ENCODE results near the gene FAP. TPM values are rescaled to one million over a fixed set of nuclear protein-coding genes. Genes with fewer than 3 reads are reported as not detected.
A peak's percentile ranks its signal among the peaks of the same experiment; 100 is the strongest.

The FAP gene
- total RNA-seq, 1 experiment from 2014 or later = 22.8 TPM

DNA sequence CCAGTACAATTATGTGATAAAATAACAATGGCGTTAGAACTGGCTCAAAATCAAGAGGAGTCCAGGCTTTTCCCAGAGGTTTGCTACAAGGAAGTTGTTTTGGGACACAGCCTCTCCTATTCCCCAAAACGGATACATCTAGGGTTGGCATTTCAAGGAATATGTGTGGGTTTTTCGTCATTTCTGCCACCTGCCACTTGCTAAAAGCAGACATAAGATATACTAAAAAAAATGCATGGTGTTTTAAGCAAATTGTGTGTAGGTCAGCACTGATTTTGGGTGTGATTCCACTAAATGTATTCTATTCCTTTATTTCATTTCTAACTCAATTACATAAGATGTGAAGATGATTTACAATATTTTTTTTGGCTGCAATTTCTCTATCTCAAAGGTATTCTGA, 54.8 kb downstream of the FAP start:
- no peak for DNase-seq (ENCODE audit: low read depth)

GRCh38 chr2:162185541-162186232, 57.6 kb downstream of the FAP start:
- DNase-seq (ENCODE audit: low read depth) = no peak

GRCh38 chr2:162184821-162185450, 58.3 kb downstream of the FAP start:
- DNase-seq (ENCODE audit: low read depth) = no peak

DNA sequence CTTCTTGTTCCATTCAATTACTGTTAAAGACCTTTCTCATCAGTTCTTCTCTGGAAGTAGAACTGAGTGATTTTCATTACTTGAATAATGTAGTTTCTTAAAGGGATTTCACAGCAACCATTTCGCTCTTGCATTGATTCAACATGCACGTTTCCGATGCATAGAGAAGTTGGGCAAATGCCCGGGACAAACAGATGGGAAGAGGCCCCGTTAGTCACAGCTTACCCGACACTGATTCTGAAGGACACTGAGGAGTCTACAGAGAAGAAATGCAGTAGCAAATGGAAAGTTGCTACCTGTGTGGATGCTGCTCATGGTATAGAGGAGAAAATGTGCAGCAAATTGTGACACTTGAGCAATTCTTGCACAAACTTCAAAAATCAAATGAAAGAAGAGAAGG, 58.9 kb downstream of the FAP start:
- no peak for DNase-seq (ENCODE audit: low read depth)

DNA sequence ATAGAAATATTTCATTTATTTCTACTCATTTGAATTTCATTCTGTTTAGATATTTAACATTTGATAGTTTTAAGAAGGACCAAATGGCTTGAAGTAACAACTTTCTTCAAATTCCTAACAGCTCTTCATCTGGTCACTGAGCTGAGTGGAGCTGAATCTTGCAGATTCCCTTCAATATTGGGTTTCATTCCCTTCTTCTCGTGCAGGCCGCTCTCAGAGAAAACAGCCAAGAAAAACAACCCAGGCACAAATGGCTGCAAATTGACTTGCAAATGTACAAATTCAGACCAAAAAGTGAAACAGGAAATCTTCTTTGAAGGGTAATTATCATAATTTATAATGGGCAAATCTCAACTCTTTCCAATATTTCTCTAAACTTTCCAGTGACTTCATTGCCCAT, 60.9 kb downstream of the FAP start:
- DNase-seq (ENCODE audit: low read depth) = no peak

- no peak for DNase-seq (ENCODE audit: low read depth)
Measured at GRCh38 chr2:162177301-162177700, 65.9 kb downstream of the FAP start.

DNA sequence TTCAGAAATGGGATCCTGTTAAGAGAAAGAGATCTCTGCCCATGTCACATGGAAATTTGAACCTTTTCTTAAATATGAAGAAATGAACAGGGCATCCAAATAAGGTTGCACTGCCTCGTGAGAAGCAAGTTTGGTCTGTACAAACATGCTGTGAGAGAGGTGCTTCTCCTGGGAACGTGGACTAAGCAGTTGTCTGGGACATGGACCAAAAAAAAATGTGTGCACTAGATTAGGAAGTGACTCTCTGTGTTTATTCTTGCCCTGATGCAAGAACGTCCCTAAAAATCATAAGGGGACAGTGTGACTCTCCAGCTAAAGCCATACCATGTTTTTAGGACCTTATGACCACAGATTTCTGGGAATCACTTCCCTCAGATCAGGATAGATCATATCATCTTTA, 67.5 kb downstream of the FAP start:
- DNase-seq (ENCODE audit: low read depth) = no peak

GRCh38 chr2:162174746-162175145, 68.5 kb downstream of the FAP start:
- no peak for DNase-seq (ENCODE audit: low read depth)

GRCh38 chr2:162172802-162173370, 70.4 kb downstream of the FAP start:
- DNase-seq (ENCODE audit: low read depth) = no peak

DNA sequence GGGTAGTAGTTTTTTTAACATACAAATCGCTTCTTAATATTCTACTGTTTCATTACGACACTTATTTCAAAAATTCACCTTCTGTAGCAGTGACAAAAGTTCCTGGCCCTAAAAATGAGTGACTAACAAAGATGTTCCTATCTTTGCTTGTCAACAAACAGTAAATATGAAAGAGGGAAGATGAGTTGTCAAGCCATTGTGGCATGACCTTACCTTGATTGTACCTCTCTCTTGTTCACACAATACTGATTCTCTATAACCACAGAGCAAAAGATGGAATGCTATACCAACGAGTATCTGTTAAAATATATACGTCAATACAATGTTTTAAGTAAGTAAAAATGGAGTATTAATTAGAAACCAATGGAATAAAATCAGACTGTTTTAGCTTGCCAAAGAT, 76.5 kb downstream of the FAP start:
- DNase-seq (ENCODE audit: low read depth) = no peak

GRCh38 chr2:162166174-162166573, 77.1 kb downstream of the FAP start:
- DNase-seq (ENCODE audit: low read depth) = no peak

DNA sequence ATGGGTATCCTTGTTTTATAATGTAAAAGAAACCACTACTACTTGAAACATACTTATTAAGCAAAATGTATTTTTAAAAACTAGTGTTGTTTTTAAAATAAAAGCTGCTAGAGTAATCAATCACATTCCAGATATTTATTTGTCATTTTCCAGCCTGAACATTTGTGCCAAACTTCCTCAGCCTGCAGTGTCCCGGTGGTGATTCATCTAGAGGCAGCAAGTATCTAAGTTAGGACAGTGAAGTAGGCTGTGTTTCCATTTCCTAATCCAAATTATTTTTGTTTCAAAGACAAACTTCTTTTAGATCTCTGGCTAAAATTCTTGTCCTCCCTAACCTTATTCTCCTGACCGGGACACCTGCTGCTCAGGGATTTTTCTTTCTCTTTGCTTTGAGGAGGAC, 78.4 kb downstream of the FAP start:
- peak; percentile 22 for DNase-seq (ENCODE audit: low read depth)

- DNase-seq (ENCODE audit: low read depth) = no peak
Measured at GRCh38 chr2:162159446-162159845, 83.8 kb downstream of the FAP start.

- no peak for DNase-seq (ENCODE audit: low read depth)
Measured at GRCh38 chr2:162156149-162156548, 87.1 kb downstream of the FAP start.

- no peak for DNase-seq (ENCODE audit: low read depth)
Measured at GRCh38 chr2:162155093-162155492, 88.2 kb downstream of the FAP start.

DNA sequence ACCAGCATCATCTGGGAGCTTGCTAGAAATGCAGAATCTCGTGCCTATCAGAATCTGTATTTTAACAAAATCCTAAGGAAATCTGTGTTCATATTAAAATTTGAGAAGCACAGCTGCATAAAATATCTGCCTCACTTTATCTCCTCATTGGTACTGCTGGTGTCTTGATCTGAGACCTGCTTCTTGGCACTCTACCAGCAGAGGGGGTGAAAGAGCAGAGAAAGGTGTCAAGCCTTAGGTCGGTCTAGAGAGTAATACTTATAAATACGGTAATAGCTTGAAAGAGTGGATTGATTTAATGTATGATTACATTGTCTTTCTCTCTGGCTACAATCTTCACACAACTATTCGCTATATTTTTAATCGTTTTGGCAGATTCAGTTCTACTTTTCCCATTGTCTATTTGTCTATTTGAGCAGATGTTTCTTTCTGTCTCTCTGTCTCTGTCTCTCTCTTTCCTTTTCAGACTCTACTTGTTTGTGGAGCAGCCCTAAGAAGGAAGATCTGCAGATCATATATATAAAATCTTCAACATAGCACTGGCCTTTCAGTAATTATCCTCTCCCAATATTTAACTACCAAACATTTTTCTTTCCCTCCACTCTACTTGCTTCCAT, 89.5 kb downstream of the FAP start:
- DNase-seq (ENCODE audit: low read depth) = peak; percentile 70

GRCh38 chr2:162152147-162152546, 91.1 kb downstream of the FAP start, which contains the start of gene GCG:
TSS of gene GCG (minus strand) at chr2:162152247. CDS start at chr2:162149178, 3,069 bp downstream.
- no peak for DNase-seq (ENCODE audit: low read depth)

GRCh38 chr2:162149940-162150339, 93.3 kb downstream of the FAP start:
- DNase-seq (ENCODE audit: low read depth) = no peak

- no peak for DNase-seq (ENCODE audit: low read depth)
Measured at GRCh38 chr2:162149466-162149865, 93.8 kb downstream of the FAP start.

GRCh38 chr2:162148956-162149355, 94.3 kb downstream of the FAP start:
- no peak for DNase-seq (ENCODE audit: low read depth)

DNA sequence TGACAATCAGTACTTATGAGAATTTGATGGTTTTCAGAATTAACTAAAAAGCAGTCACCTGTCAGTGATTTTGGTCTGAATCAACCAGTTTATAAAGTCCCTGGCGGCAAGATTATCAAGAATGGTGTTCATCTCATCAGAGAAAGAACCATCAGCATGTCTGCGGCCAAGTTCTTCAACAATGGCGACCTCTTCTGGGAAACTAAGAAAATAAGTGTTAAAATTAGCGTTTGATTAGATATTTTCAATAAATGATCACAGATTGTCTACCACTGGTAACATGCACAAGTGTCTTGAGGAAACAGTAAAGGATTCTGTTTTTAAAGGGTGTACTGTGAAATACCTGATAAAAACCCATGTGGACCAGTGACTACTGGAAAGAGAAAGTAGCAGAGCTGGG, 99.3 kb downstream of the FAP start:
- no peak for DNase-seq (ENCODE audit: low read depth)

DNA sequence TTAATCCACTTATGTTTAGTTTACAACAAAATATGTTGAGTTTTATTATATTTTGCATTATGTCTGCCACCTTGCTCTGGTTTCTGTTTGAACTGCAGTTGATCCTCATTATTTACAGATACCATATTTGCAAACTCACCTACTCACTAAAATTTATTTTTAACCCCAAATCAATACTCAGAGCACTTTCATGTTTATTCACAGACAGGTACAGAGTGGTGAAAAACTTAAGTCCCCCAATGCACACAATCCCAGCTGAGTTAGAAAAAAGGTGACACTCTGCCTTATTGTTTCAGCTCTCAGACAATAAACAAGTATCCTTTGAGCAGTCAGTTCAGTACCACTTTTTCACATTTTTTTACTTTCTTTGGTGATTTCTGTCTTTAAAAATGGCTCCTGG, 104.9 kb downstream of the FAP start:
- no peak for DNase-seq (ENCODE audit: low read depth)

- no peak for DNase-seq (ENCODE audit: low read depth)
Measured at GRCh38 chr2:162127422-162127821, 115.8 kb downstream of the FAP start.
